HepG2 (cell line): ENCODE measurements around the gene RAET1E. TPM values are rescaled to one million over a fixed set of nuclear protein-coding genes. Genes with fewer than 3 reads are reported as not detected.

ENCODE experiments used
- KIAA2018 ChIP-seq: sonication (generic); formaldehyde crosslinking; IDR thresholded peaks from 2 replicates; pipeline ENCODE4 v1.5.0; 2020; ENCODE audit warnings: mild to moderate bottlenecking, missing genetic modification reagents, borderline replicate concordance
- NBN ChIP-seq: fragments of 450-650 bp; conservative IDR thresholded peaks from 2 replicates; pipeline ENCODE4 v1.6.1; 2017
- ZNF121 ChIP-seq: sonication (generic); formaldehyde crosslinking; IDR thresholded peaks from 2 replicates; pipeline ENCODE4 v1.5.0; 2020; ENCODE audit warnings: mild to moderate bottlenecking, missing genetic modification reagents
- ZNF18 ChIP-seq: sonication (generic); formaldehyde crosslinking; IDR thresholded peaks from 2 replicates; pipeline ENCODE4 v1.8.0; 2022; ENCODE audit warnings: mild to moderate bottlenecking, missing genetic modification reagents; ENCODE audit not compliant: insufficient replicate concordance
- ZNF432 ChIP-seq: sonication (generic); formaldehyde crosslinking; IDR thresholded peaks from 2 replicates; pipeline ENCODE4 v1.5.0; 2020; ENCODE audit warnings: missing genetic modification reagents, mild to moderate bottlenecking, borderline replicate concordance
- polyA plus RNA-seq, 8 experiments: library from polyadenylated mRNA; depleted of rRNA in 3 of 8; stranded (reverse) in 7 of 8; unstranded in 1 of 8; fragments of >200 nt; fragmentation: Illumina TruSeq in 4 of 8; extraction: Trizol in 4 of 8; gene quantifications; 2 replicates each; pipeline versions ENCODE4 v1.2.1 to v1.2.3, GENCODE V29; 2011 to 2016; ENCODE audit warnings: low read depth in 4 of 8, missing spikeins in 1 of 8, mixed read lengths in 1 of 8; ENCODE audit not compliant: insufficient read depth in 1 of 8
- total RNA-seq, 5 experiments: library from RNA; depleted of rRNA; stranded (reverse); fragments of >200 nt; fragmentation: Illumina TruSeq; extraction: Trizol; gene quantifications; 2 replicates each; pipeline ENCODE4 v1.2.3, GENCODE V29; 2016; ENCODE audit warnings: low read depth in 1 of 5
- TF ChIP-seq, protein P1 (sequence below): fragments of 450-650 bp; IDR thresholded peaks from 2 replicates; pipeline ENCODE4 v1.6.1; 2016
- TF ChIP-seq, protein P2 (sequence below): sonication (generic); formaldehyde crosslinking; IDR thresholded peaks from 2 replicates; pipeline ENCODE4 v1.5.0; 2020; ENCODE audit warnings: missing genetic modification reagents
- TF ChIP-seq, protein P3 (sequence below): sonication (generic); formaldehyde crosslinking; IDR thresholded peaks from 2 replicates; pipeline ENCODE4 v1.8.0; 2022; ENCODE audit warnings: missing genetic modification reagents, mild to moderate bottlenecking, borderline replicate concordance

RAET1E gene
- total and polyA plus RNA-seq, 2 of the 13 experiments (the other 11 are each of a cell fraction or from before 2014, with no cell fraction given), result not detected

- no peak for TF ChIP-seq KIAA2018 (CRISPR knock-in tag)
- no peak for TF ChIP-seq NBN
- TF ChIP-seq, protein P1, sequence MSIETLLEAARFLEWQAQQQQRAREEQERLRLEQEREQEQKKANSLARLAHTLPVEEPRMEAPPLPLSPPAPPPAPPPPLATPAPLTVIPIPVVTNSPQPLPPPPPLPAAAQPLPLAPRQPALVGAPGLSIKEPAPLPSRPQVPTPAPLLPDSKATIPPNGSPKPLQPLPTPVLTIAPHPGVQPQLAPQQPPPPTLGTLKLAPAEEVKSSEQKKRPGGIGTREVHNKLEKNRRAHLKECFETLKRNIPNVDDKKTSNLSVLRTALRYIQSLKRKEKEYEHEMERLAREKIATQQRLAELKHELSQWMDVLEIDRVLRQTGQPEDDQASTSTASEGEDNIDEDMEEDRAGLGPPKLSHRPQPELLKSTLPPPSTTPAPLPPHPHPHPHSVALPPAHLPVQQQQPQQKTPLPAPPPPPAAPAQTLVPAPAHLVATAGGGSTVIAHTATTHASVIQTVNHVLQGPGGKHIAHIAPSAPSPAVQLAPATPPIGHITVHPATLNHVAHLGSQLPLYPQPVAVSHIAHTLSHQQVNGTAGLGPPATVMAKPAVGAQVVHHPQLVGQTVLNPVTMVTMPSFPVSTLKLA, result no peak
- no peak for TF ChIP-seq ZNF432 (CRISPR knock-in tag)
- TF ChIP-seq, protein P2, sequence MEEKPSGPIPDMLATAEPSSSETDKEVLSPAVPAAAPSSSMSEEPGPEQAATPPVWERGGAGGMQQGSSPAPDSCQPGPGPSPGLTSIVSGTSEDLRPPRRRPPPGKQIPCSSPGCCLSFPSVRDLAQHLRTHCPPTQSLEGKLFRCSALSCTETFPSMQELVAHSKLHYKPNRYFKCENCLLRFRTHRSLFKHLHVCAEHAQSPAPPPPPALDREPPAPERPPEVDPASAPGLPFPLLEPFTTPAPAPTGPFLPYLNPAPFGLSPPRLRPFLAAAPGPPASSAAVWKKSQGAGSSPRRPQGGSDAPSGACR (CRISPR knock-in tag), result no peak
- no peak for TF ChIP-seq ZNF18 (CRISPR knock-in tag)
- TF ChIP-seq ZNF121 (CRISPR knock-in tag), result no peak
- TF ChIP-seq, protein P3, sequence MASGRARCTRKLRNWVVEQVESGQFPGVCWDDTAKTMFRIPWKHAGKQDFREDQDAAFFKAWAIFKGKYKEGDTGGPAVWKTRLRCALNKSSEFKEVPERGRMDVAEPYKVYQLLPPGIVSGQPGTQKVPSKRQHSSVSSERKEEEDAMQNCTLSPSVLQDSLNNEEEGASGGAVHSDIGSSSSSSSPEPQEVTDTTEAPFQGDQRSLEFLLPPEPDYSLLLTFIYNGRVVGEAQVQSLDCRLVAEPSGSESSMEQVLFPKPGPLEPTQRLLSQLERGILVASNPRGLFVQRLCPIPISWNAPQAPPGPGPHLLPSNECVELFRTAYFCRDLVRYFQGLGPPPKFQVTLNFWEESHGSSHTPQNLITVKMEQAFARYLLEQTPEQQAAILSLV (CRISPR knock-in tag), result no peak
Observed at GRCh38 chr6:149885888-149886287, 12.0 kb downstream of the RAET1E start (continued).
